Smooth muscle cell of the coronary artery (primary cell): Measurements from ENCODE around the gene FN1. TPM values are rescaled to one million over a fixed set of nuclear protein-coding genes. Genes with fewer than 3 reads are reported as not detected.

Experiments
- total RNA-seq: library from RNA; depleted of rRNA; stranded (reverse); fragments of >200 nt; gene quantifications from 2 replicates; pipeline ENCODE4 v1.2.3, GENCODE V29; 2014; ENCODE audit warnings: low replicate concordance

Gene FN1
- total RNA-seq: 7,340 and 11,165 TPM in 2 replicates

GRCh38 chr2:215435870-215436704, at the start of gene FN1:
Gene FN1, minus strand, starts transcription at chr2:215436068. Its CDS starts 266 bp downstream, at chr2:215435802.

GRCh38 chr2:215311625-215312396, 124.1 kb downstream of the FN1 start, which contains the start of gene ATIC:
Gene ATIC, plus strand, starts transcription at chr2:215312059. Its CDS starts 84 bp downstream, at chr2:215312143.

Other genes starting within 250 kb of the FN1 start
- 17.9 and 20.8 TPM in 2 replicates for gene ATIC, start 124.0 kb downstream of the FN1 start, total RNA-seq